CD14-positive monocyte (primary cell): Measurements from ENCODE around the gene C13orf46. TPM values are rescaled to one million over a fixed set of nuclear protein-coding genes. Genes with fewer than 3 reads are reported as not detected.

Experiments
- DNase-seq, 3 donors: peaks; one replicate each; pipeline ENCODE4 v3.0.0-alpha.2; 2011 to 2022
- H2AFZ ChIP-seq: 2 replicates; pipeline ENCODE4 v1.6.0; 2012; ENCODE audit warnings: mild to moderate bottlenecking, low read depth, low read length, inconsistent platforms; ENCODE audit not compliant: insufficient read depth, poor library complexity, severe bottlenecking
- H3K27ac ChIP-seq, 2 donors: 1 replicate in 1 of 2; 2 replicates in 1 of 2; pipeline ENCODE4 v1.5.1; 2012 to 2013; ENCODE audit warnings: low read length in 2 of 2, control low read depth in 1 of 2, inconsistent platforms in 1 of 2, low read depth in 1 of 2, mild to moderate bottlenecking in 1 of 2
- H3K27me3 ChIP-seq, 2 donors: one replicate each; pipeline versions ENCODE4 v1.6.0 to v1.6.1; 2011 to 2013; ENCODE audit warnings: low read length in 2 of 2; ENCODE audit not compliant: control insufficient read depth in 2 of 2, insufficient read depth in 2 of 2
- H3K36me3 ChIP-seq, 2 donors: replicated peaks in 1 of 2; 1 replicate in 1 of 2; 2 replicates in 1 of 2; pipeline versions ENCODE4 v1.5.1 to v1.6.1; 2012 to 2013; ENCODE audit warnings: low read length in 2 of 2, control low read depth in 1 of 2, inconsistent platforms in 1 of 2, mild to moderate bottlenecking in 1 of 2; ENCODE audit not compliant: insufficient read depth in 2 of 2, control insufficient read depth in 1 of 2
- H3K4me1 ChIP-seq, 2 donors: 1 replicate in 1 of 2; 2 replicates in 1 of 2; pipeline versions ENCODE4 v1.5.1 to v1.6.1; 2012 to 2013; ENCODE audit warnings: low read length in 2 of 2, control low read depth in 1 of 2, inconsistent platforms in 1 of 2, mild to moderate bottlenecking in 1 of 2, moderate library complexity in 1 of 2; ENCODE audit not compliant: insufficient read depth in 2 of 2, control insufficient read depth in 1 of 2
- H3K4me2 ChIP-seq: replicated peaks from 2 replicates; pipeline ENCODE3; 2012; ENCODE audit warnings: low read length, moderate library complexity, mild to moderate bottlenecking; ENCODE audit not compliant: poor library complexity, severe bottlenecking; ENCODE audit errors: extremely low read depth
- H3K4me3 ChIP-seq, 3 experiments: fragments of 200-600 bp in 1 of 3; sonication (generic) in 1 of 3; replicated peaks in 1 of 3; 1 replicate in 2 of 3; 2 replicates in 1 of 3; pipeline ENCODE4 v1.5.1; 2011 to 2013; ENCODE audit warnings: low read length in 3 of 3, mild to moderate bottlenecking in 3 of 3, control low read depth in 2 of 3, low read depth in 2 of 3, inconsistent platforms in 1 of 3, moderate library complexity in 1 of 3
- H3K79me2 ChIP-seq: 2 replicates; pipeline ENCODE4 v1.6.0; 2012; ENCODE audit warnings: mild to moderate bottlenecking, control low read depth, inconsistent platforms, low read length, moderate library complexity; ENCODE audit not compliant: insufficient read depth
- H3K9ac ChIP-seq: 2 replicates; pipeline ENCODE4 v1.6.0; 2017; ENCODE audit warnings: low read length, mild to moderate bottlenecking; ENCODE audit not compliant: insufficient read depth, poor library complexity, severe bottlenecking
- H3K9me3 ChIP-seq, 2 donors: replicated peaks in 1 of 2; 1 replicate in 1 of 2; 2 replicates in 1 of 2; pipeline versions ENCODE4 v1.5.1 to v1.6.1; 2012 to 2013; ENCODE audit warnings: low read length in 2 of 2, control low read depth in 1 of 2; ENCODE audit not compliant: control insufficient read depth in 1 of 2, insufficient read depth in 1 of 2
- H4K20me1 ChIP-seq: 2 replicates; pipeline ENCODE4 v1.6.0; 2012; ENCODE audit warnings: mild to moderate bottlenecking, low read length, control low read depth, moderate library complexity; ENCODE audit not compliant: insufficient read depth
- H3K27ac Mint-ChIP-seq, 7 donors: one replicate each; pipeline ENCODE4 v1.8.0; 2020; ENCODE audit warnings: mild to moderate bottlenecking in 7 of 7, mixed read lengths in 7 of 7, moderate library complexity in 6 of 7, inconsistent platforms in 2 of 7
- H3K27me3 Mint-ChIP-seq, 3 donors: one replicate each; pipeline ENCODE4 v1.8.0; 2021 to 2022; ENCODE audit warnings: low read depth in 3 of 3, mild to moderate bottlenecking in 3 of 3, mixed read lengths in 3 of 3, moderate library complexity in 3 of 3, inconsistent platforms in 1 of 3
- H3K36me3 Mint-ChIP-seq, 2 donors: one replicate each; pipeline ENCODE4 v1.8.0; 2020; ENCODE audit warnings: mixed read lengths in 2 of 2, inconsistent platforms in 1 of 2, mild to moderate bottlenecking in 1 of 2
- H3K4me1 Mint-ChIP-seq: one replicate; pipeline ENCODE4 v1.8.0; 2020; ENCODE audit warnings: mild to moderate bottlenecking, mixed read lengths
- H3K4me3 Mint-ChIP-seq, 2 donors: one replicate each; pipeline ENCODE4 v1.8.0; 2020; ENCODE audit warnings: mild to moderate bottlenecking in 2 of 2, mixed read lengths in 2 of 2, moderate library complexity in 1 of 2
- H3K9me3 Mint-ChIP-seq, 7 donors: one replicate each; pipeline ENCODE4 v1.8.0; 2020 to 2022; ENCODE audit warnings: mixed read lengths in 7 of 7, mild to moderate bottlenecking in 6 of 7, moderate library complexity in 6 of 7, inconsistent platforms in 2 of 7
- WGBS: methylation state at CpG from one replicate; pipeline ENCODE4 v1.1.5; 2013; ENCODE audit warnings: missing lambda C conversion rate; ENCODE audit not compliant: insufficient coverage; 5-methylcytosine and 5-hydroxymethylcytosine counted together
- intact Hi-C, 2 donors: fragments of 100-400 bp; cut with micrococcal nuclease; formaldehyde crosslinking; loops; one replicate each; pipeline versions ENCODE4 v1.15.0 to v1.15.1; 2023
- polyA plus RNA-seq, 3 donors: library from polyadenylated mRNA; depleted of rRNA in 1 of 3; unstranded in 2 of 3; stranded (reverse) in 1 of 3; fragments of 300-500 nt in 2 of 3; fragments of >200 nt in 1 of 3; fragmentation: Illumina TruSeq in 2 of 3; gene quantifications; 1 replicate in 2 of 3; 2 replicates in 1 of 3; pipeline ENCODE4 v1.2.3, GENCODE V29; 2012 to 2021
- TF ChIP-seq, protein P1 (sequence below): fragments of 200-600 bp; IDR thresholded peaks from one replicate; pipeline ENCODE4 v1.8.0; 2022; ENCODE audit warnings: antibody characterized with exemption, mild to moderate bottlenecking

The C13orf46 gene
- polyA plus RNA-seq, 3 donors = 0.05 to 0.35 TPM; not detected in 1

GRCh38 chr13:113955691-113956090, 18.2 kb downstream of the C13orf46 start:
- H3K9me3 ChIP-seq = peaks cover 29 to 57% of the 10 kb centered on the region in 2 donors
- Mint-ChIP-seq H3K4me3 (no peak overlapping the region), H3K4me1 (peaks cover 6% of the 10 kb centered on the region), H3K36me3 (peaks cover 3 to 10% of the 10 kb centered on the region in 2 donors), H3K9me3 (peaks cover 35 to 54% (median 52%) of the 10 kb centered on the region in 7 donors), H3K27me3 (peaks cover 4 to 6% (median 4%) of the 10 kb centered on the region in 3 donors), H3K27ac (no peak overlapping the region)
- TF ChIP-seq, protein P1, sequence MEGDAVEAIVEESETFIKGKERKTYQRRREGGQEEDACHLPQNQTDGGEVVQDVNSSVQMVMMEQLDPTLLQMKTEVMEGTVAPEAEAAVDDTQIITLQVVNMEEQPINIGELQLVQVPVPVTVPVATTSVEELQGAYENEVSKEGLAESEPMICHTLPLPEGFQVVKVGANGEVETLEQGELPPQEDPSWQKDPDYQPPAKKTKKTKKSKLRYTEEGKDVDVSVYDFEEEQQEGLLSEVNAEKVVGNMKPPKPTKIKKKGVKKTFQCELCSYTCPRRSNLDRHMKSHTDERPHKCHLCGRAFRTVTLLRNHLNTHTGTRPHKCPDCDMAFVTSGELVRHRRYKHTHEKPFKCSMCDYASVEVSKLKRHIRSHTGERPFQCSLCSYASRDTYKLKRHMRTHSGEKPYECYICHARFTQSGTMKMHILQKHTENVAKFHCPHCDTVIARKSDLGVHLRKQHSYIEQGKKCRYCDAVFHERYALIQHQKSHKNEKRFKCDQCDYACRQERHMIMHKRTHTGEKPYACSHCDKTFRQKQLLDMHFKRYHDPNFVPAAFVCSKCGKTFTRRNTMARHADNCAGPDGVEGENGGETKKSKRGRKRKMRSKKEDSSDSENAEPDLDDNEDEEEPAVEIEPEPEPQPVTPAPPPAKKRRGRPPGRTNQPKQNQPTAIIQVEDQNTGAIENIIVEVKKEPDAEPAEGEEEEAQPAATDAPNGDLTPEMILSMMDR = no peak
- no peak overlapping the region for H3K9ac ChIP-seq
- H3K27ac ChIP-seq = no peak overlapping the region
- no peaks in the 10 kb centered on the region for H3K36me3 ChIP-seq
- H2AFZ ChIP-seq = no peak overlapping the region
- intact Hi-C loops = loop anchor here in 1 of 2 donors (10.0 kb wide), 1 partner anchor 159 kb away; no protein-coding TSS in a partner anchor
- no peak overlapping the region for H3K4me2 ChIP-seq
- DNase-seq = no peak
- peaks cover 0 to 2% of the 10 kb centered on the region in 2 donors for H3K27me3 ChIP-seq
- no peaks in the 10 kb centered on the region for H4K20me1 ChIP-seq
- H3K4me1 ChIP-seq = peaks cover 9 to 10% of the 10 kb centered on the region in 2 donors
- no peaks in the 10 kb centered on the region for H3K79me2 ChIP-seq
- 93% methylated on average over 27 of the region's 27 CpGs for WGBS
- no peak overlapping the region for H3K4me3 ChIP-seq

GRCh38 chr13:113955235-113955634, 18.6 kb downstream of the C13orf46 start:
- Histone ChIP-seq H3K4me3 (no peak overlapping the region), H3K27ac (no peak overlapping the region), H3K9me3 (peaks cover 24 to 53% of the 10 kb centered on the region in 2 donors), H2AFZ (no peak overlapping the region), H3K36me3 (no peaks in the 10 kb centered on the region), H3K79me2 (no peaks in the 10 kb centered on the region), H3K9ac (no peak overlapping the region), H3K4me1 (peaks cover 9 to 10% of the 10 kb centered on the region in 2 donors), H4K20me1 (no peaks in the 10 kb centered on the region), H3K4me2 (no peak overlapping the region), H3K27me3 (peaks cover 0 to 2% of the 10 kb centered on the region in 2 donors)
- TF ChIP-seq, protein P1 = no peak
- no peak overlapping the region for H3K4me3 Mint-ChIP-seq
- intact Hi-C loops = loop anchor here in 1 of 2 donors (10.0 kb wide), 1 partner anchor 160 kb away; no protein-coding TSS in a partner anchor
- no peak for DNase-seq
- H3K4me1 Mint-ChIP-seq = peaks cover 6% of the 10 kb centered on the region
- H3K36me3 Mint-ChIP-seq = peaks cover 3 to 10% of the 10 kb centered on the region in 2 donors
- H3K27ac Mint-ChIP-seq = no peak overlapping the region
- 98% methylated on average over 26 of the region's 29 CpGs for WGBS
- peaks cover 4 to 11% (median 4%) of the 10 kb centered on the region in 3 donors for H3K27me3 Mint-ChIP-seq
- H3K9me3 Mint-ChIP-seq = peaks cover 31 to 49% (median 47%) of the 10 kb centered on the region in 7 donors
